HL-60/S4 treated with phorbol 12-myristate 13-acetate at 8.2 ng/mL for 4 days and 3 days (cell line): Measurements from ENCODE around the gene BABAM2.

Experiments used
- in situ Hi-C: fragments of 300-500 bp; cut with MboI; formaldehyde crosslinking; loops from 2 replicates; pipeline ENCODE4 v1.15.0; 2022; ENCODE audit warnings: low sequenced_read_pairs

BABAM2 gene

DNA sequence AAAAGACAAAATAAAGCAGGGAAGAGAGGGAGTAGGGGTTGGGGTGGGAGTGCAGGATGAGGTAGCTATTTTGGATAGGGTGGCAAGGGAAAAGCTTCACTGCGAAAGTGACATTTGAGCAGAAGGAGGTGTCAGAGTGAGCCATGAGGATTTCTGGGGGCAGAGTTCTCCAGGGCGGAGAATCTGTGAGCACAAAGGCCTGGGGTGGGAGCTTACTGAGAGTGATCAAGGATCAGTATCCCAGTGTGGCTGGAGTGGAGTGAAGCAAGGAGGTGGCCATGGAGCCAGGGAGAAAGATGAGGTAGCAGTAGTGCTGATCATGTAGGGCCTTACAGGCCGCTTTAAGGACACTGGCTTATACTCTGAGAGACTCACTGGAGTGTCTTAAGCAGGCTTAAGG, 291.3 kb downstream of the BABAM2 start:
- in situ Hi-C loops = no loop called here

DNA sequence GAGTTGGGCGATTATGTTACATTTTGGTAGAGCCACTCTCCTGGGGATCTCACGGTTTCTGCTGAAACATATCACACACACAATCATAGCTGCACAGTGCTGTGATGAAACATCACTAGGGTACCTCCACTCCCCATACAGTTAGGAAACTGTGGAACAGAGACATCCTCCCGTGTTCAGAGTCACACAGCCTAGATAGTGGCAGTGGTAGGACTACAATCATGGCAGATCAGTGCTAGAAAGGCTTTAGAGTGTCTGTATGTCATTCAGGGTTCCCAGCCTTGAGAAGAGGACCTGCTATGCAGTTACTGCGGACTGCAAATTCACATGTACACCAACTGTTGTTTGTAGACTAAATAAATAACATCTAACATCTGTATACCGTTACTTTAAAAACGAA, 291.8 kb downstream of the BABAM2 start:
- in situ Hi-C loops = no loop called here

DNA sequence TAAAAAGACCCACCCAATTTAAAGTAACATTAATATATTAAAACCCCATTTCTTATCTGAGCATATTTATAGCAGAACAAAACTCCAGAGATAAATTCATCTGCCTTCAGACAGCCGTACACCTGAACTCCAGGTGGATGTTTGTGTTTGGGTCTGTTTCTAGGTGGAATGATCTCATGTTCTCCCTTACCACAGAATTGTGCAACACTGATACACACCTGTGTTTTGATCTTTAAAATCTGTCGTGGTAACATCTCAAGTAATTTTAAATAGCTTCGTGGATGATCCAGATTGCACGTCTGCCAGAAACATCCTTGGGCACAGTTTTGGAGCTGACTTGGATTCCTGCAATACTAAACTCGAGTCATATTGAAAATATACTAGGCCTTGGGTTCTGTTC, 294.6 kb downstream of the BABAM2 start:
- in situ Hi-C loops = no loop called here

DNA sequence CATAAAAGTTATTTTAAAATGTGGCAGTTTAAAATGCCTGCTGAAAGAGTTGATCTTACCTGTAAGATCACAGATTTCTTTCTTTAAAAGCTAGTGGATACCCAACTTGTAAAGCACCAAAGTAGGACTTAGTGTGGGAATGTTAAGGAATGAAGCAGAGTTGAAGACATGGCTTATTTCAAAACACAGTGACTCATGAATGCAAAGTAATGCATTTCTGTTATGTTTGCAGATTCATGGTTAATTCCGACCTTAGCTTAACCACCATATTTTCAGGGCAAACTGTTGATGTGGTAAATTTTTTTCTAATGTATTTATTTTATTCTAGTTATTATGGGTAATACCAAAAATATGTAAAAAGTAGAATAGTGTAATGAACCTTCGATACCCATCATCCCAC, 295.4 kb downstream of the BABAM2 start:
- in situ Hi-C loops = no loop called here

DNA sequence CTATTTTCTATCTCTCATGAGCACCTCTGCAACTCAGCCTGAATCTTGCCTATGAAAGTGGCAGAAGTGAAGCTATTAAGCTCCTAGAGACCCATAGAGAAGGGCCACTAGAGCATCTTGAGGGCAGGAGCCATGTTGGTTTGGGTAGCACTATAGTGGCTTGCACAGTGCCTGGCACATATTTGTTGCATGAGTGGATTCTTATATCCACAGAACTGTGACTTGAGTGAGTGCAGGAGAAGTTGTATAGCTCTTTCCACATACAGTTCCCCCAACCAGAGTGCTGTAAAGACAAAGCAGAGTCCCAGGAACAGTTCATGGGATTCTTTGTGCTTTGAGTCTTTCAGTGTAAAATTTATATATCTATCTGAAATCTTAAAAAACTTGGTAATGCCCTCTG, 296.7 kb downstream of the BABAM2 start:
- in situ Hi-C loops = no loop called here

DNA sequence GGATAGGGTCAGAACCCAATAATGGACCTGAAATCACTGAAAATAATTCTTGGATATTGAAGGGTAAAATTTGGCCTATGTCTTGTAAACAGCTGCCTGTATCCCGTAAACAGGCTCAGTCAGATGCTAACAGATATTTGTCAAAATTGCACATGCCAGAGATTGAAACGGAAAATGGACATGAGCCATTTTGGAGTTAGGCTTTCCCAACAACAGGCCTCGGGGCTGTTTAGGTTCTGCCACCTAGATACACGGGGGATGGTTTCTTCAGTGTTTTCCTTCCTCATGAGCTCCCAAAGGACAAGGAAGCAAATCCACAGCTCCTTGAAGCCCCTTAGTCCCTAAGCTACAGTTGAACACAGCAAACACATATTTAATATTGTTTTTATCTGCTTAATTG, 297.9 kb downstream of the BABAM2 start:
- in situ Hi-C loops = no loop called here

DNA sequence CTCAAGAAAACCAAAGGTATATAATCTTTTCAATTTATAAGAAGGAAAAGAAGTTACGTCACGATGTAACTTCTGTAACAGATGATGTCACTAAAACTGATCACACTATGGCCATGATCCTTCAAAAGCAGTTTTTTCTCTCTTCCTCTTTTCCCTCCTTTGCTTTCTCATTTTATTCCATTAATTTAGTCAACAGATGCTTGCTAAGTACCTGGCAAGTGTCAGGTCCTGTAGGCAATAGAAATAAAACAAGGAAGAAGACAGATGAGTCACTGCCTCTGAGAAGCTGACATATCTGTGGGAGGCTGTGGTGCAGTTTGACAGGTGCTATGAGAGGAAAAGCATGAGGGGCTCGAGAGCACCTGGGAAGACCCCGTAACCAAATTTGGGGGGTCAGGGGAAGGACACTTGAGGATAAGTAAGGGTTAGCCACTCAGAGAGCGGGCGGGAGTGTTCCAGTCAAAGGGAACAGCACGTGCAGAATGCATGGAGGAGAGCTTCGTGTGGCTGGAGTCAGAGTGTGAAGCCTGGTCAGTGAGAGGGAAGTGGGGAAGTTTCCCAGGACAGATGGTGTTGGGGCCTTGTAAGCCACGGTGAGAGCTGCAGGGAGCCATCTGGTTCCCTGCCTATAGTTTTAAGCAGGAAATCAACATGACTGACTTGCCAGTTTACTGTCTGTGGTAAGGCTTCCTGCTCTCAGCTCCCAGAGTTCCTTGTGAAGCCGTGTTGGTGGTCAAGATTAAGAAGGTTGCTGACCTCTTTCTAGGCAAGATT, 303.3 kb downstream of the BABAM2 start:
- in situ Hi-C loops = no loop called here

DNA sequence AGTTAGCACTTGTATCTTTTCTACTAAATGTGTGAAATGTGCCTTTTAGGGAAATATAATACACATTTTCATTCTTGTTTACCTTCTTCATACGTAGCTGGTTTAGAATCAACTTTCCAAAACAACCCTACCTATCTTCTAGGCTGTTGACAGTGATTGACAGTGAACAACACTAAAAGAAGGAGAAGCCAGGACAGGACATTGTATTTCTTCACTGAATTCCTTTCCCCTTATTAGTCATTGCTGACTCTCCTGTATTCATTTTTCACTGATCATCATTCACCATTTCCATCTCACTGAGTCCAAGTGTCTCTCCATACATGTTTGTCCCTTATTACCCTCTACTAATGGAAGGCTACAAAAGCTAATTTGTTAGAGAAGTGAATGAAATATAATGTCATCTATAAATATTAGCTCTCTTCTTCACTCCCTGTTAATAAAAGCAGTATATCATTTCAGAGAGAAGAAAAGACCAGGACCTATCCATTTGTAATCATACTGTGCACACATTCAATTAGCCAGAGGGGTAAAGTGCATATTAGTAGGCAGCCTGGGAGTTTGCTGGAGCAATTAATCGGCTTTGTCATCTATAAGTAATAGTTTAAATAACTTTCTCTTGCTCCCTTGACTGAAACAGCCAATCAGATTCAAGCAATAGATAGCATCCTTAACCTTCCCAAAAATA, 309.6 kb downstream of the BABAM2 start:
- in situ Hi-C loops = no loop called here

DNA sequence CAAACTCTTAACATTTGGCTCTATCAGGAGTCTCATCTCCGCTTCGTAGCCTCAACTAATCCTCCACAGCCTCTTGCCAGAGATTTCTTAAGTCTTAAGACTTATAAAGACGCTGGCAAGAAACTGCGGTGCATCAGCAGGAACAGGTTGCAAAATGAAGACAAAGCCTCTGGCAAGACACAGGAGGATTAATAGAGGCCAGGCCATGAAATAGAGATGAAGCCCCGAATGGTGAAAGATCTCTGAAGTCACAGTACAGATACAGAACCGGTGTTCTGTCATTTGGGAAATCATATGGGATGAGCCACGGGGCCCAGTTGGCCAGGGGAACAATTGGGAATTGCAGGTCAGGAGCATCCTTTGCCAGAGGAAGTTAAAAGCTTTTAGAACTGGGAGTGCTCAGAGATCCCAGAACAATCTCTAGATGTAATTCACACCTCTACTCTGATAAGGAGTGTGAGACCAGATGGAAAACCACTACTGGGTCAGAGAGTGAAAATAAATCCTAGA, 311.2 kb downstream of the BABAM2 start:
- in situ Hi-C loops = no loop called here

DNA sequence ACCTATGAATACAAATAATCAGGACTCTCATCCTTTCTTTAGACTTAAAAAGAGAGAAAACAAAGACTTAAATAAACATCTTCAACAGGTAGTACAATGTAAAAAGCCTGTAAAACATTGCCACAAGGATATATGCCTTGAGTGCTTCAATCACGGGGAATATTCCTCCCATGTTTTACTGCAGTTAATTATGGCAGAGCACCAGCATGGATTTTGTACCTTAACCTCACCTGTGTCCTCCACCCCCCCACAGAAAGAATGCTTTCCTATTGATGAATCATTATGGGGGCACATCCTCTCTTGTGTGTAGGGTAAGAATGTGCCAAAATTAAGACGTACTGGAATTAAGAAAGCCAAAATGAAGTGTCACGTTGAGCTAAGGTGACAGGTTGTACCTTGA, 312.2 kb downstream of the BABAM2 start:
- in situ Hi-C loops = no loop called here

DNA sequence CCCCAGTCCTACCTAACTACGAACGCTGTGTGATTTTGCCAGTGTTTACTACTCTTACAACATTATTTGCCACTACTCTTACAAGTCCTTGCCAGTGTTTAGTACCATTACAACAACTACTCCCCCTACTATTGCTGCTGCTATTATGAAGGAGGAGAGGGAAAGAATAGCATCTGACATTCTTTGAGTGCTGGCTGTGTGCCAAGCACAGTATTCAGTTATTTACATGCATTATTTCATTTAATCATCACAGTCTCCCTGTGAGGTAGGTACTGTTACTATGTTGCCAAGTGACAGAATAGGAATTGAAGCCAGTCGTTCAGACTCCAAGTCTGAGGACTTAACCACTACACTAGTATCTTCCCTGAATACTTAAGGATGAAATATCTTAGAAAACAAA, 316.2 kb downstream of the BABAM2 start:
- in situ Hi-C loops = no loop called here

DNA sequence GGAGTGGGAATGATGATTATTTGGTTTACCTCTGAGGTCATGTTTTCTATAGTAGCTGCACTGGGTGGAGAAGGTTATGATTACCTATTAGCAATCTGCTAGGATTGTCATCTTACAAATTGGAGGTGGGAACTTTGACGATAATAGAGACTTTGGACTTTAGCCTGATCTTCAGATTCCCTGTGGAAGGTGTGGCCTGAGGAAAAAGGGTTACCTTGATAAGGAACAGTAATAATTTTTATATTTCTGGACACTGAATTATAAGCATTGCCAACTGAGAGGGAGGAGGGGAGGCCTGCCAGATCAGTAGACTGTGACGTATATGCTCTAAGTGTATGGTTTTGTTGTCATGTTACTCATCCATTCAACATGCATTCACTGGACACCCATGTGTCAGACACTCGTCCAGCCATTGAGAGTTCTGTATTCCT, 318.7 kb downstream of the BABAM2 start:
- in situ Hi-C loops = no loop called here

DNA sequence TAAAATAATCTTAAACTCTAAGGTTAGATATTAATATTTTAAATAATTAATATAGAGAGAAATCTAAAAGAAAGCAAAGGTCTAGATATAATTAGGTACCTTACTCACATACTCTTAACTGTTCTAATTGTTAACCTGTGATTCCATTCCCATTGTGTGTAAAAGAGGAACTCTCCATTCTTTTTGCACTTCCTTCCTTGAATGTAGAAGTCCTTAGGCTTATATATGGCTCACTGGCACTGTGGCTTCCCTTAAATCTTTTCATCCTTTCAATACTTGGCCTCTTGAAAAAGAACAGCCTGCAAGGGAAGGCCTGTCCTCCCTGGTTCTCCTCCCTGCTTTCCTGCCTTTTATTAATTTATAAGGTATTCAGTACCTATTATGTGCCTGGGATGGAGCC, 319.3 kb downstream of the BABAM2 start:
- in situ Hi-C loops = no loop called here

DNA sequence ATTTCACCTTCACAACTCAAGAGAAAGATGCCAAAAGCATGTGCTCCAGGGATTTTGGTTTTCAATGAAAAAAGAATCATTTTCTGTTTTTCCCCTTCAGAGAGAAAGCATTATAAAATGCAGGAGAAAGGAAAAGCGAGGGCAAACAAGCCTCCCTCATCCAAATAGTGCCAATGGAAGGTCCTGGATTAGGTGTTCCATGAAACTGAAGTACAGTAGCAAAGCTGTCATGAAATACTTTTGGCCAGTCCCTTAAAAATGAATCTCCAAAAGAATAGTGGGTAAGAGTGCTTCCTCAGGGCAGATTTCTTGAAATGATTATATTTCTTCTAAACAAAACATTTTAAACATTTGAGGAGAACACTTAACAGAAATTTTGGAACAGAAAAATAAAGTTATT, 320.0 kb downstream of the BABAM2 start:
- in situ Hi-C loops = no loop called here

DNA sequence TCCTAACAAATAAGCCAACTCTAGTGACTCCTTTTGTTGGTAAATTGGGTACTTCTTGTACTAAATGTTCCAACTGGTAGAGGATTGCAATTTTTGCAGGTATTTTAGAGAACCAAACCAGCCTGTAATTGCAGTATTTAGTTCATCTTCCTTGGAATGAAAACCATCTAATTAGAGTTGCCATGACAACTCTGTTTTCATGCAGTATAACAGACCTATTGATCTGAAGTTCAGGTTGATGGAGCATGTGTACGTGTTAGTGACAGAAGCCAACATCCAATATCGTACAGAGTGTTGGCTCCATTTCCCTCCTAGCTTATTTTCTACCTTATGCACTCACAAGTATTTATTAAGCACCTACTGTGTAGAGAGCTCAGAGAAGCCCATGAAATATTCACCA, 325.8 kb downstream of the BABAM2 start:
- in situ Hi-C loops = no loop called here

DNA sequence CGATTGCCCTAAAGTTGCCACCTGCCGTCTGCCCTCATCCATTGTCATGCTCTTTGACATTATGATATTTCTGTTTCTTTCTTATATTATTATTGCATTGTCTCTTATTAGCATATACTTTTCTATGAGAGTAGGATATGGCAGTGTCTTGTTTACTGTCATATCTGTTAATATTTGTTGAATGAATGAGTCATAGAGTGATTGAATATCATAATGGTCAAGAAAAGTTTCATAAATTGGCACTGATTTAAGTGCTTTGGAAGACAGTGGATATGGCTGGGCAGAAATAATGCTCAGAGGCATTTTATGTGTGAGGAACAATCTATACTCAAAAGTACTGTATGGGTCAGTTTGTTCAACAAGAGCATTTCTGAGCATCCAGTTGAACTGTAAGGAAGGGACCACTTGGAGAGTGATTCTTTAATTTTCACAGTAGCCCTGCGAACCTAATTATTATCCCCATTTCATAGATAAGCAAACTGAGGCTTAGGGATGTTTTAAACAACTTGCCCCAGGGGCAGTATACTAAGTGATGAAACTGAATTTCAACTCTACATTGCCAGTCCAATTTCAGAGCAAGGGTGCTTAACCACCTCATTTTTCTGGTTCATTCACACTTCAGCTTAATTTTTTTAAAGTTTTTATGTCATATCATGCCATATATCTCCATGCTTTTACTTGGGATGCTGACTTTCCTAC, 326.7 kb downstream of the BABAM2 start:
- in situ Hi-C loops = no loop called here

DNA sequence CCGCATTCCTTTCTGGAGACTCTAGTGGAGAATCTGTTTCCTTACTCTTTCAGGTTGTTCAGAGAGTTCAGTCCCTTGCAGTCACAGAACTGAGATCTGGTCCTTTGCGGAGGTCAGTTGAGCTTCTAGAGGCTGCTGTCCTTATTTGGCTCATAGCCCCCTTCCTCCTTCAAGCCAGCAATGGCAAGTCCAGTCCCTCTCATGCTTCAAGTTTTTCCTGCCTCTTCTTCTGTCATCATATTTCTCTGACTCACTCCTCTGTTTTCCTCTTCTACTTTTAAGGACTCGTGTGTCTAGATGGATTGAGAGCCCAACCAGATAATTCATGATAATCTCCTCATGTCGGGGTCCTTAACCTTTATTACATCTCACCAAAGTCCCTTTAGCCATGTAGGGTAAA, 328.6 kb downstream of the BABAM2 start:
- in situ Hi-C loops = no loop called here

DNA sequence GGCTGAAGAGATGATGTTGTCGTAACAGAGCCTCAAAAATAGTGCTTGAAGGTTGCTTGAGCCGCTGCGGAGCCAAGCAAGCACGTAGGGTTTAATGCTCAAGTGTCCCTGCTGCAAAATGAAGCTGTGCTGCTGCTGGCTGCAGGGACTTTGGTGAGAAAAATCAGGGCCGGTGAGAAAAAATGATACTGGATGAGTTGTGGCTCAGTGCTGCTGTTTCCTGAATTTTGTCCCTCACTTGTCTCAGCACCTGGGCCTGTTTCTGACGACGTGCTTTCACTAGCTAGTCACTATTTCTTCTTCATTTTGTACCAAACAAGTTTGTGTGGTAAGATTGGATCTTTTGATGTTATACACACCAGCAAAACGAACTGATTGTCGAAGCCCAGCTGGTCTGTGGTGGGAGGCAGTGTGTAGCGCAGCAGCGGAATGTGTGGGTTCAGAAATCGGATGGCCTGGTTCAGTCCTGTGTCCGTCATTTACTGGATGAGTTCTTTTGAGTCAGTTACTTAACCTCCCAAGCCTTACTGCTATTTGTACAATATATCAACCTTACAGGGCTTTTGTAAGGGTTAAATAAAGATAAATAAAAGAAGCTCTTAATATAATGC, 329.3 kb downstream of the BABAM2 start:
- in situ Hi-C loops = no loop called here

DNA sequence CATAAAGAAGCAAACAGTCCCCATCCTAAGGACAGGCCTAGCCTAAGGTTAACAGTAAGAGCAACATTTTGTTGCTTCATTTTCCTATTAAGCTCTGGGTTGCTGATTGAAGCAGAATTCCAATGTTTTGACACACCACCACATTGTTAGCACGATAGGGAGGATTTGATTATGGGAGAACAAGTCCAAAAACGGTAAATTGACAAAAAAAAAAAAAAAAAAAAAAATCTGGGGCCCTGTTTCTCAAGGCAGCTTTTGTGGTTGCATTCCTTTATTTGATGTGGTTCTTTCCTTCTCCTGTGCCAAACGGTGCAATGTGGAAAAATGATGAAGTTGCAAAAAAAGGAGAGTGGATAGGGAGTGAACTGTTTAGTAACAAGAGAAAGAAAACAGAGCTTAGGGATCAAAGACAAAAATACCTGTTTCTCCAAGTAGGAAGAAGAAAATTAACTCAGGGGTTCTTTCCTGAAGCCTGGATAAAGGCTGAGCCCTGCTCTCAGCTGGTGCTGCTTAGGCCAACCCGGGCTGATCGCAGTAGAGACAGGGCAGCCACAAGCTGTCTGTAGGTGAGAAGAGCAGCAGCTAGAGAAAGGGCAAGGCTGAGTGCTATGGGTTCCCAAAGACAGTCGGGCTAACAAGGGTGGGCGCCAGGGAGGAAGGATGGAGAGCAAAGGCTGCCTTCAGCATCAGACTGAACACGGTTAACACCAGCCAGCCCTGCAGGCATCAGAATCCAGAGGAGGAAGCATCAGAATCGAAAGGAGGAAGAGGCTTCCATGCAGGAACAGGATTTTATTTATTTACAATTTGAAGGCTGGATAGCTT, 334.3 kb downstream of the BABAM2 start:
- in situ Hi-C loops = no loop called here

DNA sequence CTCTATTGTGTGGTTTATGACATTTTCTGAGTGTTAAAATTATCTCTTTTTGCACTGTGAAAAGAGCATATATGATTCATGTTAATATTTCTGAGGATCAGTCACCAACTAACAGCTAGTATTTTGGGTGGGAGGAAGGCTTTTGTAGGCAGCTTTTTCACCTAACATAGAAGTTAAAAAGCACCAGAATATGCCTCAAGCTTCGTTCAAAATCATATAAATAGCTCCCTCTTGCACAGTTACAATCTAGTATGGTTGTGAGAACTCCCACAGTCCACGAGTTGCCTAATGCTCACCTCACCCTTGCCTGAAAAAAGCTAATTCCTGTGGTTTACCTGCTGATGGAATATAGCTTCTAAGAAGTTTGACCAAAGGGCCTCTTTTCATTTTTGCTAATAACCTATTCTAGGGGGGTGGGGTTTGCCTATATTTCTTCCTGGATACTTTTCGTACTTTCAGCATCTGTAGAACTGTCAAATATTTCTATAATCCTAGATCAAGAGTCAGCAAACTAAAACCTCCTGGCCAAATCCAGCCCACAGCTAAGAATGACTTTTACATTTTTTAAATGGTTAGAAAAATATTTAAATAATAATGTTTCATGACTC, 335.0 kb downstream of the BABAM2 start:
- in situ Hi-C loops = no loop called here
